ENCODE results near the gene AFDN. TPM values are rescaled to one million over a fixed set of nuclear protein-coding genes. Genes with fewer than 3 reads are reported as not detected.
"Not testable (repeated sequence)": the region's sequence is repeated elsewhere in the genome, so short reads cannot be mapped to it uniquely, and the experiment has no call there.

AFDN gene
- total RNA-seq, 1 donor from 2014 or later = 357 TPM

DNA sequence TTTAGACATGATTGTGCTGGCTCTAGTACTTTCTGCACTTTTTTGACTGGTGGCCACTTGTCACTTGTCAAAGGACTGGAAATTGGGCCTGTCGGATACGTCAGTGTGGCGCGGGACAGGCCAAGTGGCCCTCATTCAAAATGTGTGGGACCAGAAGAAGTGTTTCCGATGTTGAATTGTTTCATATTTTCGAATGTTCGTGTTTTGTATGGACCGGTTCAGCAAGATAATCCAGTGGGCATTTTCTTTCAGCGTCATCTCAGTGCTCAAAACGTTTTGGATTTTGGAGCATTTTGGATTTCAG, 174.3 kb downstream of the AFDN start:
- DNase-seq (ENCODE audit: low spot score) = no peak
- Mint-ChIP-seq H3K27ac (no peak overlapping the region), H3K36me3 (no peaks in the 10 kb centered on the region), H3K4me1 (peaks cover 9% of the 10 kb centered on the region), H3K9me3 (peaks cover 8% of the 10 kb centered on the region), H3K4me3 (no peak overlapping the region), H3K27me3 (ENCODE audit: insufficient read depth, low read depth) (peaks cover 6% of the 10 kb centered on the region)
- TF ChIP-seq EZH2 (IDR thresholded peaks at IDR 0.05) (no peak), EZH2phosphoT487 (IDR thresholded peaks at IDR 0.05) (no peak)
- TF ChIP-seq, protein P1, sequence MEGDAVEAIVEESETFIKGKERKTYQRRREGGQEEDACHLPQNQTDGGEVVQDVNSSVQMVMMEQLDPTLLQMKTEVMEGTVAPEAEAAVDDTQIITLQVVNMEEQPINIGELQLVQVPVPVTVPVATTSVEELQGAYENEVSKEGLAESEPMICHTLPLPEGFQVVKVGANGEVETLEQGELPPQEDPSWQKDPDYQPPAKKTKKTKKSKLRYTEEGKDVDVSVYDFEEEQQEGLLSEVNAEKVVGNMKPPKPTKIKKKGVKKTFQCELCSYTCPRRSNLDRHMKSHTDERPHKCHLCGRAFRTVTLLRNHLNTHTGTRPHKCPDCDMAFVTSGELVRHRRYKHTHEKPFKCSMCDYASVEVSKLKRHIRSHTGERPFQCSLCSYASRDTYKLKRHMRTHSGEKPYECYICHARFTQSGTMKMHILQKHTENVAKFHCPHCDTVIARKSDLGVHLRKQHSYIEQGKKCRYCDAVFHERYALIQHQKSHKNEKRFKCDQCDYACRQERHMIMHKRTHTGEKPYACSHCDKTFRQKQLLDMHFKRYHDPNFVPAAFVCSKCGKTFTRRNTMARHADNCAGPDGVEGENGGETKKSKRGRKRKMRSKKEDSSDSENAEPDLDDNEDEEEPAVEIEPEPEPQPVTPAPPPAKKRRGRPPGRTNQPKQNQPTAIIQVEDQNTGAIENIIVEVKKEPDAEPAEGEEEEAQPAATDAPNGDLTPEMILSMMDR (IDR thresholded peaks at IDR 0.05) = no peak
- Histone ChIP-seq H3K9ac (no peak overlapping the region), H4K20me1 (ENCODE audit: low read depth) (no peaks in the 10 kb centered on the region), H3K9me3 (ENCODE audit: low read depth) (no peaks in the 10 kb centered on the region), H3F3A (ENCODE audit: low read depth) (no peaks in the 10 kb centered on the region), H3K4me3 (no peak overlapping the region), H3K36me3 (no peaks in the 10 kb centered on the region), H3K79me2 (ENCODE audit: low read depth) (no peaks in the 10 kb centered on the region), H3K27me3 (no peaks in the 10 kb centered on the region), H3K4me1 (peaks cover 4% of the 10 kb centered on the region), H2AFZ (replicated peaks) (no peak overlapping the region), H3K4me2 (no peak overlapping the region), H3K27ac (no peak overlapping the region)

DNA sequence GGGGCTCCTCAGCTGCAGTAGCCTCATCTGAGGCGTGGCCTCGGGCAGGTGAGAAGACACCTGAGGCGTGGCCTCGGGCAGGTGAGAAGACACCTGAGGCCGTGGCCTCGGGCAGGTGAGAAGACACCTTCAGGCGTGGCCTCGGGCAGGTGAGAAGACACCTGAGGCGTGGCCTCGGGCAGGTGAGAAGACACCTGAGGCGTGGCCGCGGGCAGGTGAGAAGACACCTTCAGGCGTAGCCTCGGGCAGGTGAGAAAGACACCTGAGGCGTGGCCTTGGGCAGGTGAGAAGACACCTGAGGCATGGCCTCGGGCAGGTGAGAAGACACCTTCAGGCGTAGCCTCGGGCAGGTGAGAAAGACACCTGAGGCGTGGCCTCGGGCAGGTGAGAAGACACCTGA, 174.8 kb downstream of the AFDN start:
- not testable (repeated sequence) for H3K9ac ChIP-seq; H3K79me2 ChIP-seq (ENCODE audit: low read depth); H3K27ac ChIP-seq; H3K9me3 Mint-ChIP-seq; H3K4me3 Mint-ChIP-seq; H3K36me3 Mint-ChIP-seq; H4K20me1 ChIP-seq (ENCODE audit: low read depth); H2AFZ ChIP-seq (replicated peaks); H3K4me2 ChIP-seq; H3K27me3 Mint-ChIP-seq (ENCODE audit: insufficient read depth, low read depth); H3K36me3 ChIP-seq; H3K4me1 Mint-ChIP-seq; H3K4me3 ChIP-seq; H3K27me3 ChIP-seq; DNase-seq (ENCODE audit: low spot score); H3K4me1 ChIP-seq; H3K27ac Mint-ChIP-seq; H3F3A ChIP-seq (ENCODE audit: low read depth); H3K9me3 ChIP-seq (ENCODE audit: low read depth)

- H3K9me3 ChIP-seq (ENCODE audit: low read depth) = no peaks in the 10 kb centered on the region
- no peak overlapping the region for H3K4me3 Mint-ChIP-seq
- H3K27me3 Mint-ChIP-seq (ENCODE audit: insufficient read depth, low read depth) = peaks cover 6% of the 10 kb centered on the region
- H3K79me2 ChIP-seq (ENCODE audit: low read depth) = no peaks in the 10 kb centered on the region
- H3K4me2 ChIP-seq = no peak overlapping the region
- H3K36me3 ChIP-seq = no peaks in the 10 kb centered on the region
- no peaks in the 10 kb centered on the region for H3K36me3 Mint-ChIP-seq
- H3K4me1 Mint-ChIP-seq = peaks cover under 1% of the 10 kb centered on the region
- no peaks in the 10 kb centered on the region for H3F3A ChIP-seq (ENCODE audit: low read depth)
- H3K9ac ChIP-seq = no peak overlapping the region
- H3K9me3 Mint-ChIP-seq = peaks cover 8% of the 10 kb centered on the region
- no peak overlapping the region for H2AFZ ChIP-seq (replicated peaks)
- peaks cover 4% of the 10 kb centered on the region for H3K4me1 ChIP-seq
- no peaks in the 10 kb centered on the region for H3K27me3 ChIP-seq
- no peak overlapping the region for H3K4me3 ChIP-seq
- DNase-seq (ENCODE audit: low spot score) = peak; percentile 21
- H3K27ac Mint-ChIP-seq = no peak overlapping the region
- no peaks in the 10 kb centered on the region for H4K20me1 ChIP-seq (ENCODE audit: low read depth)
- H3K27ac ChIP-seq = no peak overlapping the region
- TF ChIP-seq EZH2phosphoT487 (IDR thresholded peaks at IDR 0.05) = no peak
- TF ChIP-seq EZH2 (IDR thresholded peaks at IDR 0.05) = no peak
- TF ChIP-seq, protein P1 (IDR thresholded peaks at IDR 0.05) = no peak
Observed at GRCh38 chr6:168002804-168003203, 176.1 kb downstream of the AFDN start.

GRCh38 chr6:168004023-168004422, 177.3 kb downstream of the AFDN start:
- no peaks in the 10 kb centered on the region for H3K79me2 ChIP-seq (ENCODE audit: low read depth)
- no peaks in the 10 kb centered on the region for H3F3A ChIP-seq (ENCODE audit: low read depth)
- H3K27me3 Mint-ChIP-seq (ENCODE audit: insufficient read depth, low read depth) = peaks cover 6% of the 10 kb centered on the region
- no peak overlapping the region for H3K4me3 ChIP-seq
- no peak overlapping the region for H3K27ac ChIP-seq
- H3K9me3 ChIP-seq (ENCODE audit: low read depth) = peaks cover 7% of the 10 kb centered on the region
- H3K4me2 ChIP-seq = no peak overlapping the region
- H3K9ac ChIP-seq = no peak overlapping the region
- H3K36me3 Mint-ChIP-seq = no peaks in the 10 kb centered on the region
- no peak overlapping the region for H3K27ac Mint-ChIP-seq
- DNase-seq (ENCODE audit: low spot score) = no peak
- no peak overlapping the region for H3K4me3 Mint-ChIP-seq
- TF ChIP-seq EZH2 (IDR thresholded peaks at IDR 0.05) = no peak
- TF ChIP-seq, protein P1 (IDR thresholded peaks at IDR 0.05) = no peak
- no peak for TF ChIP-seq EZH2phosphoT487 (IDR thresholded peaks at IDR 0.05)
- no peak overlapping the region for H2AFZ ChIP-seq (replicated peaks)
- H4K20me1 ChIP-seq (ENCODE audit: low read depth) = no peaks in the 10 kb centered on the region
- H3K9me3 Mint-ChIP-seq = peaks cover 15% of the 10 kb centered on the region
- H3K4me1 Mint-ChIP-seq = no peaks in the 10 kb centered on the region
- H3K4me1 ChIP-seq = peaks cover 4% of the 10 kb centered on the region
- H3K36me3 ChIP-seq = no peaks in the 10 kb centered on the region
- H3K27me3 ChIP-seq = no peaks in the 10 kb centered on the region

Measured in neural progenitor cell (in vitro differentiated cells).